NK-92 (cell line): ENCODE data around the gene PRPF6.
"Not testable (repeated sequence)": the region's sequence is repeated elsewhere in the genome, so short reads cannot be mapped to it uniquely, and the experiment has no call there.

Experiments used
- DNase-seq: peaks from one replicate; lab custom pipeline; 2025; ENCODE audit not compliant: unreplicated experiment; lab: John Stamatoyannopoulos, UW

The PRPF6 gene

DNA sequence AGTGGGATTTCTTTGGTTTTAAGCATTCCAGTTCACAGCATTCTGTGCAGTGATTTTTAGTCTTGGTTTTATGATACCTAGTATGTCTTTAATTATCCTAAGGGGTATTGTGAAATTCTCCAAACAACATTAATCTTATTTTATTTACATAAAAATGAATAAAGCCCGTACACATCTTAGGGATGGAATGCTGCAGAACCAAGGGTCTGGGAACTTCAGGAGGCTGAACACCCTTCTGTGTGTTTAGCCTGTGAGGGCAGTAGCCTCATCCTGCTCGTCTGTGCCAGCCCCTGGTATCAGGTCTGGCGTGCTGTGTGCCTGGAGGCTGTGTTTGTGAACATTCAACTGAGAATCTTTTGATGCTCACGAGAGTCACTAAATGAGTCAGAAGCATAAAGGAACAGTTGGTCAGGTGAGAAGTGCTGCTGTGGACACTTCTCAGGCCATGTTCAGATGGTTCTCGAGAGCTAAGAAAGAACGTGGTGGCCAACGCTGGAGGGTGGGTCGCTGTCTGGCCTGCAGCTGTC is 29.8 kb downstream of the PRPF6 start:
- DNase-seq: no peak

DNA sequence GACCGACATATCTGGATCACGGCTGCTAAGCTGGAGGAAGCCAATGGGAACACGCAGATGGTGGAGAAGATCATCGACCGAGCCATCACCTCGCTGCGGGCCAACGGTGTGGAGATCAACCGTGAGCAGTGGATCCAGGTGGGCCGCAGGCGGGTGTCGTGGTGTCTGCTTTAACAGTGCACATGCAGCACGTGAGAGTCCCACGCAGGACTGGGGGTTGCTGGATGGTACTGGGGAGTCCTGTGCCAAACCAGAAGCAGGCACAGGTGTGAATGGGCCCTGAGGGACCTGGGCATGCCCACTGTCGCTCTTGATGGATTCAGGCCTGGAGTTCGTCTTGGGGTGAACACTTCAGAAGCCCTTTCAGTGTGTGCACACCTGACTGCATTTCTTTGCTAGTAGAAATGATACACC is 30.4 kb downstream of the PRPF6 start:
- no peak for DNase-seq

DNA sequence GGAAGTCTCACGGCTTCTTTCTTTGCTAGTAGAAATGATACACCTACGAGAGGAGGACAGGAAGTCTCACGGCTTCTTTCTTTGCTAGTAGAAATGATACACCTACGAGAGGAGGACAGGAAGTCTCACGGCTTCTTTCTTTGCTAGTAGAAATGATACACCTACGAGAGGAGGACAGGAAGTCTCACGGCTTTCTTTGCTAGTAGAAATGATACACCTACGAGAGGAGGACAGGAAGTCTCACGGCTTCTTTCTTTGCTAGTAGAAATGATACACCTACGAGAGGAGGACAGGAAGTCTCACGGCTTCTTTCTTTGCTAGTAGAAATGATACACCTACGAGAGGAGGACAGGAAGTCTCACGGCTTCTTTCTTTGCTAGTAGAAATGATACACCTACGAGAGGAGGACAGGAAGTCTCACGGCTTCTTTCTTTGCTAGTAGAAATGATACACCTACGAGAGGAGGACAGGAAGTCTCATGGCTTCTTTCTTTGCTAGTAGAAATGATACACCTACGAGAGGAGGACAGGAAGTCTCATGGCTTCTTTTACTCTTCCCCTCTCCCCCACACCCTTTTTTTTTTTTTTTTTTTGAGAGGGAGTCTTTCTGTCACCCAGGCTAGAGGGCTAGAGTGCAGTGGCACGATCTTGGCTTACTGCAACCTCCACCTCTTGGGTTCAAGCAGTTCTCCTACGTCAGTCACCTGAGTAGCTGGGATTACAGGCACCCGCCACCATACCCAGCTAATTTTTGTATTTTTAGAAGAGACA is 31.6 kb downstream of the PRPF6 start:
- DNase-seq: not testable (repeated sequence)

DNA sequence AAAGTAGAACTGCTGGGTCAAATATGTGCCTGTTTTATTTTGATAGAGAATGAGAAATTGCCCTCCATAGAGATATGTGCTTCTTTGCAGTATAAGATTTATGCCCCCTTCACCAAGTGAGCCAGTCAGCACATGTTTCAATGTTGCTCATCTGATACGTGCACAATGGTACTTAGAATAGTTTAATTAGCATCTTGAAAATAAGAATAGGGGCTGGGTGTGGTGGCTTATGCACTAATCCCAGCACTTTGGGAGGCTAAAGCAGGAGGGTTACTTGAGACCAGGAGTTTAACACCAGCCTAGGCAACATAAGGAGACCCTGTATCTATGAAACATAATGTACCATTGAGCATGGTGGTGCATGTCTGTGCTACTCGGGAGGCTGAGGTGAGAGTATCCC is 34.7 kb downstream of the PRPF6 start:
- no peak for DNase-seq

DNA sequence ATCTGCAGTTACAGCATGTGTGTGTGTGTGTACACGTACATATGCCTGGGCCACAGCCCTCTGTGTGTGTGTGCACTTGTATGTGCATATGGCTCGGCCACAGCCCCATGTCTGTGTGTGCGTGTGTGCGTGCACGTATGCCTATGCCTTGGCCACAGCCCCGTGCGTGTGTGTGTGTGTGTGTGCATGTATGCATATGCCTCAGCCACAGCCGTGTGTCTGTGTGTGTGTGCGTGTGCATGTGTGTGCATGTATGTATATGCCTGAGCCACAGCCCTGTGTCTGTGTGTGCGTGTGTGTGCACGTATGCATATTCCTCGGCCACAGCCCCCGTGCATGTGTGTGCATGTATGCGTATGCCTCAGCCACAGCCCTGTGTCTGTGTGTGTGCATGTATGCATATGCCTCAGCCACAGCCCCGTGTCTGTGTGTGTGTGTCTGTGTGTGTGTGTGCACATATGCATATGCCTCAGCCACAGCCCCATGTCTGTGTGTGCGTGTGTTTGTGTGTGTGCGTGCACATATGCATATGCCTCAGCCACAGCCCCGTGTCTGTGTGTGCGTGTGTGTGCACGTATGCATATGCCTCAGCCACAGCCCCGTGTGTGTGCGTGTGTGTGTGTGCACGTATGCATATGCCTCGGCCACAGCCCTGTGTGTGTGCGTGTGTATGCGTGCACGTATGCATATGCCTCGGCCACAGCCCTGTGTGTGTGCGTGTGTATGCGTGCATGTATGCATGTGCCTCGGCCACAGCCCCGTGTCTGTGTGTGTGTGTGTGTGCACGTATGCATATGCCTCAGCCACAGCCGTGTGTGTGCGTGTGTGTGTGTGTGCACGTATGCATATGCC is 40.4 kb downstream of the PRPF6 start:
- no peak for DNase-seq

DNA sequence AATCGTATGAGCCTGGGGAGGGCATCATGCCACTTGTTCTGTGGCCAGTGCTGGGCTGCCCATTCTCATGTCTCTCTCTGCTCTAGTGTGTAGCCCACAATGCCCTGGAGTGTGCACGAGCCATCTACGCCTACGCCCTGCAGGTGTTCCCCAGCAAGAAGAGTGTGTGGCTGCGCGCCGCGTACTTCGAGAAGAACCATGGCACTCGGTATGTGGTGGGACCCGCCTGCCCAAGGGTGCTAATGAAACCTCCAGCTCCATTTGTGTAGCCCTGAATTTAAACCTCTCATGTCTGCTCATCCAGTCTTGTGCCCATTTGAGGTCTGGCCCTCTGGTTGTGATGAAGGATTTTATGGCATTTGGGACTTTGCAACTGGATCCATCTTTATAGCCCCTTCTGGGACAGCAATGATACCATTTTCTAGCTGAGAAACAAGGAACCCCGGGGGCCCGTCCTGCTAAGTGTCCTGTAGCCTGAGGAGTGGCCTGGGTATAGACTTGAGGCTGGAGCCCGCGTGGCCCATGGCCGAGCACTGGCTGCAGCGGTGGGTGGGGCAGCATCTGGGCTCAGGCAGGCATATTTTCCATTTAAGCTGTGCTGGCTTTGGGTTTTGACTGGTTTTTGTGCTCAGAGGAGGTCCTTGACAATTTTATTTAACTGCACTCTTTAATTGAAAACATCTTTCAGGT is 41.9 kb downstream of the PRPF6 start:
- no peak for DNase-seq

DNA sequence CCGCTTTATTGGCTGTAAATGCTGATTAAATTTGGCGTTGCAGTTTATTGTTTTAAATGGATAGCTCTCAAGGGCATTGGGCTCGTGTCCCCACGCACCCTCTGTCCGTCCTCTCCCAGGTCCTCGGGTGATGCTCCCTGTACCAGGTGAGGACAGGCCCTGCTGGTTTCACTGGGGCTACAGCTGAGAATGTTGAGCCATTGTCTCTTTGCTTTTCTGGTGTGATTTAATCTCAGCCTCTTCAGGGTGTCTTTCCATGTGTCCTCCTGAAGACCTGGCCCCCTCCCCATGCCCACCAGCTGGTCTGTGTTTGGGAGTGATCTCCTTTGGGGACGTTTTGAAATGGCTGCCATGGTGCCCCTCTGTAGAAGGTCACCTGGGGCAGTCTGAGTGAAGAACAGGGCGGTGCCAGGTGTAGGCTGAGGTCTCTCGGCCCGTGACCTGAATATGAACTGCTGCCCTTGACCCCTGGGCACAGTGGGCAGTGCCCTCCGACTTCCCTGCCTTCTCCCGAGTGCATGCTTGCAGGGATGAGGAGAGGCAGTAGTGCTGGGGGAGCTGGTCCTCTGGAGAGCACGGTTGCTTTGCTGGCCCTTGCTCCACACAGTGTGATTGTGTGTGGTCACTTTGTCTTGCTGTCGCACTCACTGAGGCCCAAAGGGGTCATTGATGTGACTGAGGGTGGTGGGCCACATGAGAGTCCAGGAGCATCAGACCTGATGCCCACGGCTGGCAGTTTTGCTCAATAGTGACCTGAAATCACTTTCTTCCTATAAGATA is 42.6 kb downstream of the PRPF6 start:
- DNase-seq: no peak

DNA sequence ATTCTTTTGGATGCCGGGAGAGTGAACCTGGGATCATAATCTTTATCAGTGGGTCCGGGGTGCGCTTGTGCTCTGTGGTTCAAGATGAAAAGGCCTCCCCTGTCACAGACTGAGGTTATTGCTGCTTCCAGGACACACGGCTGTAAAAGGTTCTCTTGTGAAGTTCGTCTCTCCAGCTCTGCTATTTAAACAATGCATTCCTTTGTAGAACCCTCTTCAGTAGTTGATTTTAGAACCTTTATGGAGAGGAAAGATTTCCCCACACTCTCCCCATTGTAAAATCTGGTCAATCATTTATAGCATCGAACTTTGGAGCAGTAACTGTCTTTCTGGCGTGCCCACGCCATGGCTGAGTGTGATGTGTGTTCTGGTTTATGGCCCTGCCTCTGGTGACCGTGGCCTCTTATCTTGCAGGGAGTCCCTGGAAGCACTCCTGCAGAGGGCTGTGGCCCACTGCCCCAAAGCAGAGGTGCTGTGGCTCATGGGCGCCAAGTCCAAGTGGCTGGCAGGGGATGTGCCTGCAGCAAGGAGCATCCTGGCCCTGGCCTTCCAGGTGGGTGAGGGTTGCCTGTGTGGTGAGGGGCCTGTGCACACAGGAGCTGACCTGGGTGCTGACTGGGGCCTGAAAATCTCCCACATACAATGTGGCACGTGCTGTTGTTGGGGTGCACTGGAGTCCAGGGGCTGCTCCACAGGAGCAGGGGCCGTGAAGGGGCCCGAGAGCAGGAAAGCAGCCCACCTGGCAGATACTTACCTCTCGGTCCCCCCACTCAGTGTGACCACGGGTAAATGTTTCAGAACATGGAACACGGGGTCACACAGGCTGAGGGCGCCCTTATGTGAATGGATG is 43.4 kb downstream of the PRPF6 start:
- DNase-seq: no peak

DNA sequence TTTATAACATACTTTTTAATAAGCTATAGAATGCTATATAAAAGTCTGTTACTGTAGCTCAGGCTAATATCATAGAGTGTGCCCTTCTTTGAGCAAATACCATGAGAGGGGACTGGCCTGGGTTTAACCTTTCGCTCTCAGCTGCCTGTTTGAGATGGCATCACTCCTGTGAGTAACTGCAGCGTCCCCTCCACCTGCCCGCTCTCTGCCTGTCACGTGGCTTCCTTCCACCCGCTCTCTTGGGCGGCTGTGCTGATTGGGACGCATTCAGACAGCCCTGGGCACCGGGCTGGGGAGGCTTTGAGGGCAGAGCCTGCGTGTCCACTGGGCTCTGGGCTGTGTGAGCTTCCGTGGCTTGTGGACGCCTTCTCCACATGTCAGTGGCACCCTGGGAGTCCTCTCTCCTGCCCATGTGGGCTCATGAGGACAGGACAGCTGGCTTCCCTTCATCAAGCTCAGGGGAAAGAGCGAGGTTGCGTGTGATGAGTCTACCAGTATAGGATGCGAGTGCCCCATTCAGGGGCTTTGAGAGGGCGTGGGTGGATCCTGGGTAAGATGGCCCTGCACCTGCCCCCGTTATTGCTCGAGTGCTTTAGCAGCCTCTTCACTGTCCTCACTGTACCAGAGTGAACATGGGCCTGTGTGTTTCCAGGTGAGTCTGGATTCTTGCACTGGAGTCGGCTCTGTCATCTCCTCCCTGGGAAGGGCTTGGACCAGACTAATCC is 44.3 kb downstream of the PRPF6 start:
- DNase-seq: no peak

DNA sequence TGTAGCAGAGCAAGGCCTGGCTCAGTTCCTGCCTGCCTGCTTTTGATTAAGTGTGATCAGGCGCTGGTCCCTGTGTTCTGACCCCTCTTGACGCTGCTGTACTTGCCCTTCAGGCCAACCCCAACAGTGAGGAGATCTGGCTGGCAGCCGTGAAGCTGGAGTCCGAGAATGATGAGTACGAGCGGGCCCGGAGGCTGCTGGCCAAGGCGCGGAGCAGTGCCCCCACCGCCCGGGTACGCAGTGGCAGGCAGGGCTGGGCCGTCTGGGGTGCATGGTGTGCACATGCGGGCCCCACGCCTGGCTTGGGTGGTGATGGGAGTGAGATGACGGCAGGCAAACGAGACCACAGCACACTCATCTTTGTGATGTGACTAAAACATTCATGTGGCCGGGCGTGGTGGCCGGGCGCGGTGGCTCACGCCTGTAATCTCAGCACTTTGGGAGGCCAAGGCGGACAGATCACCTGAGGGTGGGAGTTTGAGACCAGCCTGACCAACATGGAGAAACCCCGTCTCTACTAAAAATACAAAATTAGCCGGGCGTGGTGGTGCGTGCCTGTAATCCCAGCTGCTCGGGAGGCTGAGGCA is 45.0 kb downstream of the PRPF6 start:
- no peak for DNase-seq

DNA sequence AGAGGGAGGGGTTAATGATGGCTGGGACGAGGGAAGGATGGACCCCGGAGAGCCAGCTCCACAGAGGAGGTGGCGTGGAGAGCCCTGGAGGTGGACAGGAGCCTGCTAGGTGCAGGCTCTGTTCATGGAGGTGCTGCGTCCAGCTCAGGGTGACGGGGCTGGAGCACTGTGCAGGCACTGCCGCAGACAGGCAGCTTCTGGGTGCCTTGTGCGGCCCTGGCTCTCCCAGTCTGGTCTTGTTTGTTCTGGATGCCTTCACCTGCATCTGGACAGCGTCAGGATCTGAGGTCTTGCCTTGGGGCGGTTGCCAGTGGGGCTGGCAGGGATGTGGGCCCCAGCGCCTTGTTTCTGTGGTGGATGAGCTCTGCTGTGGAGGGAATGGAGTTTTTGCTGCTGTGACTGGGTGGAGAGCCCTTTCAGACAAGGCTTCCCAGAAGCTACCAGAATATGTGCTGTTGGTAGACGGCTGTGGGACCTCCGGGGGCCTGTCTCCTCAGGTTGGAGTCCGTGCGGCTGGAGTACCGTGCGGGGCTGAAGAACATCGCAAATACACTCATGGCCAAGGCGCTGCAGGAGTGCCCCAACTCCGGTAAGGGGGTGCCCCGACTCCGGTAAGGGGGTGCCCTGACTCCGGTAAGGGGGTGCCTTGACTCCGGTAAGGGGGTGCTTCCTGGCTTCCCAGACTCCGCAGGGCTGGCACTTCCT is 47.2 kb downstream of the PRPF6 start:
- DNase-seq: no peak

DNA sequence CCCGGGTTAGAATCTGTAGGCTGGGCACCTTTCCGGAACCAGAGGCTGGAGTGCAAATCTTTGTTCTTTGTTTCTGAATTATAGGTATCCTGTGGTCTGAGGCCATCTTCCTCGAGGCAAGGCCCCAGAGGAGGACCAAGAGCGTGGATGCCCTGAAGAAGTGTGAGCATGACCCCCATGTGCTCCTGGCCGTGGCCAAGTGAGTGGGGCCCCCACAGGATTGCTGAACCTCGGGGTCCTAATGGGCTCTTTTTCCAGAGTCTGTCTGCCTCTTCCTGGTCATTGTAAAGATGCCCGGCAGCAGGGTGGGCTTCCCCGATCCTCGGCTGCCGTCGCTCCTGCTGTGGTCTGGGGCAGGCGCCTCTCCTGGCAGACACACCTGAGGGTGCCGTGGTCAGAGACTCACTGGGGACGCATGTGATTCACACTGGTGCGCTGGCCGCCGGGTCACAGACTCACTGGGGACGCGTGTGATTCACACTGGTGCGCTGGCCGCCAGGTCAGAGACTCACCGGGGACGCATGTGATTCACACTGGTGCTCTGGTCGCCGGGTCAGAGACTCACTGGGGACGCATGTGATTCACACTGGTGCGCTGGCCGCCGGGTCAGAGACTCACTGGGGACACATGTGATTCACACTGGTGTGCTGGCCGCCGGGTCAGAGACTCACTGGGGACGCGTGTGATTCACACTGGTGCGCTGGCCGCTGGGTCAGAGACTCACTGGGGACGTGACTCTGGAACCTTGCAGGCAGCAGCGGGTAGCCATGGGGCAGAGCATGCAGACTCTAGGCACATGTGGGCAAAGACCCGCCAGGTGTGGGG is 48.6 kb downstream of the PRPF6 start:
- no peak for DNase-seq

DNA sequence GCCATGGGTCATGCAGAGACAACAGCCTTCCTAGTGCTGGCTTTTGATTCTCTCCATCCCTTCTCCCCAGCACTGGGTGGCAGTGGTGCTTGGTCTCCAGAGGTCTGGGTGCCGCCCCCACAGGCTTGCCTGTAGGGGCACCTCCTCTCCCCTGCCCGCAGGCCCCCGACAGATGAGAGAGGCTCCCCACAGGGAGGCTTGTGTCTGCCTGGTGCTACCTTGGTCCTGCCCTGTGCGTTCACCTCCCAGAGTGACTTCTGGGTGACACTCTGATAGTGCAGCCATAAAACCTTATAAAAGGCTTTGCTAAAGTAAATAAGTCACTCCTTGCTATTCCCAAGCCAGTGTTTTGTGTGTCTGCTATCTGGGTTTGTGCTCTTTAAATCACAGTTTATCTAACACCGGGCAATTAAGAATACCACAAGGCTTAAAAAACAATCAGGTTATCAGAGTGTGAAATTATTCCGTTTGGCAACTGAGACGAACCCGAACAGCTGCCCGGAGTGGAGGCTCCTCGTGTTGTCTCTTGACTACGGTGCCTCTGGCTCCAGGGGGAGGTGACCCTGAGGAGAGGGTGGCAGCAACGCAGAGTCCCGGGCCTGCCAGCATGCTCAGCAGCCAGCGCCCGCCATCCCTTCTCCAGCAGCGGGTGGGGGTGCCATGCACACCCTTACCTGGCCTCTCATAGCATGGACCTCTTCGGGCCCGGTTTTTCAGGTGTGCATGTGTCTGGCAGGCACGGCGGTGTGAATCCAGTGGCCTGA is 49.6 kb downstream of the PRPF6 start:
- no peak for DNase-seq

DNA sequence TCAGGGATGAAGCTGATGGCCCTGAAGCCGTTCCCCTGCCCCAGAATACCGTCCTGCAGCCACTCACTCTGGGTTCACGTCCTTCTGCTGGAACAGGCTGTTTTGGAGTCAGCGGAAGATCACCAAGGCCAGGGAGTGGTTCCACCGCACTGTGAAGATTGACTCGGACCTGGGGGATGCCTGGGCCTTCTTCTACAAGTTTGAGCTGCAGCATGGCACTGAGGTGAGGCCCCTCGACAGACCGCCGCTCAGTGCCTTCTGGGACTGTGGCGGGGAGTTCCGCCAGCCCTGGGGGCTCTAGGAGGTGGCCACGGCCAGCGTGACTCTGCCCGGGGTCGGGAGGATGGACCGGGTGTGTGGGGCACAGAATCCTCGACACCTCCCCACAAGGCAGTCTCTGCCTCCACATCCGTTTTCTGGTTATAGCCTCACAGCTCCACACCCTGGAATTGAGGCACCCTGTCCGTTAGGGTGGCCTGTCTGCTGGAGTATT is 50.9 kb downstream of the PRPF6 start:
- no peak for DNase-seq

DNA sequence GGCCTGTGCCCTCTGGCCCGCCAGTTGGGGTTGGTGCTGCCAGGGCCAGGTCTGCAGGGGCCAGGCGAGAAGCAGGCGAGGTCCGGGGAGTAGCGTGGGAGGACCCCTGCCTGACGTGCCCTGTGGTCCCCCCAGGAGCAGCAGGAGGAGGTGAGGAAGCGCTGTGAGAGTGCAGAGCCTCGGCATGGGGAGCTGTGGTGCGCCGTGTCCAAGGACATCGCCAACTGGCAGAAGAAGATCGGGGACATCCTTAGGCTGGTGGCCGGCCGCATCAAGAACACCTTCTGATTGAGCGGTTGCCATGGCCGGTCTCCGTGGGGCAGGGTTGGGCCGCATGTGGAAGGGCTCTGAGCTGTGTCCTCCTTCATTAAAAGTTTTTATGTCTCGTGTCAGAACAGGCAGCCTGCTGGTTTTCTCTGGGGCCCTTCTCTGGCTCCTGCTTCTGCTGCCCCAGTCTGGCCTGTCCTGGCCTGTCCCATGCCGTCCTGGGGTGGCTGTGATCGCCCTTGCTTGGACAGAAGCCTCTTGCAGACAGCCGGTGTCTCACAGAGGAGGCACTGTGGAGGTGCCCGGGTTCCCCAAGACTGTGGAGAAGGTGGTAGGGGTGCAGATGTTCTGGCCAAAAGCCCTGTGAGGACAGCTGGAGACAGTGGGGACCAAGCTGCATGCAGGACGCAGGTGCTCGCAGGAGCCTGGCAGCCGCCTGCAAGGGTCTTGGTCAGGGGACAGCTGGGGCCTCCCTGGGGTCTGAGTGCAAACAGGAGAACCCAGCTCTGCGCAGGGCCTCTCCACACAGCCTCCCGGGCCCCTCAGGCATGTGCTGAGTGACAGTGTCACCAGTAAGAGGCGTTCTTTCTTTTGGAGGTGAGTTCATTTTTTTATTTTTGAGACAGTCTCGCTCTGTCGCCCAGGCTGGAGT is 52.0 kb downstream of the PRPF6 start:
- DNase-seq: no peak
